T-cell (primary cell): ENCODE data around the gene OTUD7B. TPM values are rescaled to one million over a fixed set of nuclear protein-coding genes. Genes with fewer than 3 reads are reported as not detected.

Source experiments
- ATAC-seq, 4 experiments: fragments of 200-7000 bp in 3 of 4; fragments of 150-1000 bp in 1 of 4; cut with Tn5 transposase; replicated peaks in 1 of 4; 1 replicate in 3 of 4; 2 replicates in 1 of 4; pipeline ENCODE4 v1.10.0; 2021; ENCODE audit warnings: moderate library complexity in 3 of 4, mild to moderate bottlenecking in 2 of 4, moderate number of reproducible peaks in 1 of 4
- CTCF ChIA-PET, 2 donors: fragments of 300-600 bp; sonication (Branson Sonifier 250); formaldehyde crosslinking; loops; one replicate each; lab custom pipeline; 2022; ENCODE audit warnings: antibody characterized with exemption in 2 of 2; lab: Charles Lee
- POLR2A ChIA-PET, 2 donors: fragments of 300-600 bp; sonication (Branson Sonifier 250); formaldehyde crosslinking; loops; one replicate each; lab custom pipeline; 2022; ENCODE audit warnings: antibody characterized with exemption in 2 of 2; lab: Charles Lee
- DNase-seq, 35 experiments: peaks; one replicate each; pipeline versions ENCODE4 v3.0.0 to v3.0.0-alpha.2; 2013 to 2023
- H3K27ac ChIP-seq: one replicate; pipeline ENCODE4 v1.5.1; 2013; ENCODE audit warnings: low read length
- H3K27me3 ChIP-seq, 2 experiments: replicated peaks in 1 of 2; 1 replicate in 1 of 2; 2 replicates in 1 of 2; pipeline versions ENCODE4 v1.6.1 to v1.7.0; 2013; ENCODE audit warnings: low read length in 1 of 2, mixed read lengths in 1 of 2; ENCODE audit not compliant: control insufficient read depth in 2 of 2, insufficient read depth in 2 of 2; ENCODE audit errors: extremely low read depth in 1 of 2
- H3K36me3 ChIP-seq, 2 donors: 1 replicate in 1 of 2; 2 replicates in 1 of 2; pipeline versions ENCODE4 v1.6.1 to v1.7.0; 2013; ENCODE audit warnings: low read length in 1 of 2; ENCODE audit not compliant: control insufficient read depth in 2 of 2, insufficient read depth in 1 of 2; ENCODE audit errors: extremely low read depth in 1 of 2
- H3K4me1 ChIP-seq, 2 experiments: 1 replicate in 1 of 2; 2 replicates in 1 of 2; pipeline versions ENCODE4 v1.6.1 to v1.7.0; 2013; ENCODE audit warnings: low read length in 2 of 2, mixed read lengths in 1 of 2; ENCODE audit not compliant: insufficient read depth in 2 of 2, control insufficient read depth in 1 of 2; ENCODE audit errors: extremely low read depth in 1 of 2
- H3K4me3 ChIP-seq, 2 donors: 1 replicate in 1 of 2; 2 replicates in 1 of 2; pipeline versions ENCODE4 v1.5.1 to v1.7.0; 2013; ENCODE audit warnings: mild to moderate bottlenecking in 2 of 2, low read length in 1 of 2, moderate library complexity in 1 of 2; ENCODE audit not compliant: control insufficient read depth in 1 of 2; ENCODE audit errors: extremely low read depth in 1 of 2
- H3K9me3 ChIP-seq: 2 replicates; pipeline ENCODE4 v1.7.0; 2013
- H3K27ac Mint-ChIP-seq, 2 donors: one replicate each; pipeline ENCODE4 v1.8.0; 2020 to 2021; ENCODE audit warnings: mild to moderate bottlenecking in 2 of 2, mixed read lengths in 2 of 2
- H3K27me3 Mint-ChIP-seq, 2 donors: one replicate each; pipeline ENCODE4 v1.8.0; 2021 to 2022; ENCODE audit warnings: mixed read lengths in 2 of 2
- H3K36me3 Mint-ChIP-seq: one replicate; pipeline ENCODE4 v1.8.0; 2021; ENCODE audit warnings: mixed read lengths
- H3K4me1 Mint-ChIP-seq, 3 donors: one replicate each; pipeline ENCODE4 v1.8.0; 2020 to 2022; ENCODE audit warnings: mixed read lengths in 3 of 3, mild to moderate bottlenecking in 1 of 3
- H3K4me3 Mint-ChIP-seq, 3 donors: one replicate each; pipeline ENCODE4 v1.8.0; 2020 to 2022; ENCODE audit warnings: mild to moderate bottlenecking in 3 of 3, mixed read lengths in 3 of 3, moderate library complexity in 3 of 3
- H3K9me3 Mint-ChIP-seq, 3 donors: one replicate each; pipeline ENCODE4 v1.8.0; 2020 to 2022; ENCODE audit warnings: mixed read lengths in 3 of 3
- WGBS: methylation state at CpG from one replicate; pipeline ENCODE4 v1.1.5; 2013; ENCODE audit warnings: missing lambda C conversion rate; ENCODE audit not compliant: insufficient coverage; 5-methylcytosine and 5-hydroxymethylcytosine counted together
- total RNA-seq, 35 experiments: library from RNA in 6 of 35; stranded (reverse) in 6 of 35; fragments of 120-200 nt in 1 of 35; gene quantifications; one replicate each; pipeline versions ENCODE4 v1.2.1 to v1.2.4 and lab custom pipeline; 2013 to 2026

The OTUD7B gene
- total RNA-seq, 5 donors from 2014 or later (not counting 1 experiment from before 2014, with no cell fraction given), result 7.8 to 13.7 (median 10.2) TPM

- Mint-ChIP-seq H3K27me3 (no peaks in the 10 kb centered on the region), H3K27ac (no peak overlapping the region), H3K4me1 (peaks cover 0 to 9% (median 2%) of the 10 kb centered on the region in 3 donors), H3K4me3 (no peak overlapping the region), H3K36me3 (peaks cover 10% of the 10 kb centered on the region), H3K9me3 (no peaks in the 10 kb centered on the region)
- H3K9me3 ChIP-seq, result no peaks in the 10 kb centered on the region
- no peak for ATAC-seq
- no peaks in the 10 kb centered on the region for H3K4me1 ChIP-seq
- no peak for DNase-seq
- no peak overlapping the region for H3K27ac ChIP-seq
- no peaks in the 10 kb centered on the region for H3K27me3 ChIP-seq
- H3K36me3 ChIP-seq, result no peaks in the 10 kb centered on the region
- no peak overlapping the region for H3K4me3 ChIP-seq
- WGBS, result 95% methylated on average over 2 of the region's 4 CpGs
- CTCF ChIA-PET, result interaction anchor here in 1 of 2 donors (0.7 kb wide), 1 partner anchor 23 kb away, joined by 3 read pairs; no protein-coding TSS in a partner anchor
- POLR2A ChIA-PET, result interaction anchor here in 1 of 2 donors (0.6 to 0.7 kb wide), 4 partner anchors 30 to 1113 kb away, joined by 3 to 9 read pairs (median 3); no protein-coding TSS in a partner anchor
Measured at GRCh38 chr1:149986486-149987296, 23.8 kb downstream of the OTUD7B start.

GRCh38 chr1:149979972-149980540 lies 30.5 kb downstream of the OTUD7B start:
- Mint-ChIP-seq H3K27me3 (no peaks in the 10 kb centered on the region), H3K4me3 (no peak overlapping the region), H3K36me3 (peaks cover 9% of the 10 kb centered on the region), H3K27ac (no peak overlapping the region), H3K9me3 (no peaks in the 10 kb centered on the region), H3K4me1 (peaks cover 6 to 19% (median 14%) of the 10 kb centered on the region in 3 donors)
- no peaks in the 10 kb centered on the region for H3K9me3 ChIP-seq
- no peaks in the 10 kb centered on the region for H3K4me1 ChIP-seq
- POLR2A ChIA-PET, result no interaction called here
- CTCF ChIA-PET, result interaction anchor here in 1 of 2 donors (0.6 kb wide), 1 partner anchor 18 kb away, joined by 3 read pairs; no protein-coding TSS in a partner anchor
- whole genome bisulfite sequencing, result 100% methylated on average over 1 of the region's 3 CpGs
- no peak for ATAC-seq
- no peak overlapping the region for H3K4me3 ChIP-seq
- DNase-seq, result no peak
- peaks cover 0 to 8% of the 10 kb centered on the region in 2 donors for H3K36me3 ChIP-seq
- H3K27me3 ChIP-seq, result no peaks in the 10 kb centered on the region
- H3K27ac ChIP-seq, result no peak overlapping the region

GRCh38 chr1:149979245-149979971 lies 31.1 kb downstream of the OTUD7B start:
- Mint-ChIP-seq H3K36me3 (peaks cover 12% of the 10 kb centered on the region), H3K4me3 (no peak overlapping the region), H3K27ac (no peak overlapping the region), H3K9me3 (no peaks in the 10 kb centered on the region), H3K27me3 (no peaks in the 10 kb centered on the region), H3K4me1 (peaks cover 6 to 19% (median 14%) of the 10 kb centered on the region in 3 donors)
- Histone ChIP-seq H3K4me3 (no peak overlapping the region), H3K4me1 (no peaks in the 10 kb centered on the region), H3K9me3 (no peaks in the 10 kb centered on the region), H3K27ac (no peak overlapping the region), H3K36me3 (peaks cover 0 to 8% of the 10 kb centered on the region in 2 donors), H3K27me3 (no peaks in the 10 kb centered on the region)
- CTCF ChIA-PET, result no interaction called here
- WGBS, result 100% methylated on average over 1 of the region's 2 CpGs
- ATAC-seq (no peak), DNase-seq (no peak)
- POLR2A ChIA-PET, result no interaction called here

GRCh38 chr1:149978547-149979023 lies 31.9 kb downstream of the OTUD7B start:
- ChIA-PET POLR2A (no interaction called here), CTCF (interaction anchor here in 1 of 2 donors (0.6 kb wide), 2 partner anchors 49 to 90 kb away, joined by 3 read pairs; no protein-coding TSS in a partner anchor)
- H3K36me3 Mint-ChIP-seq, result peaks cover 16% of the 10 kb centered on the region
- peaks cover 0 to 9% of the 10 kb centered on the region in 2 donors for H3K36me3 ChIP-seq
- WGBS, result 83% methylated on average over 1 of the region's 1 CpG
- H3K27me3 Mint-ChIP-seq, result no peaks in the 10 kb centered on the region
- peaks cover 6 to 19% (median 14%) of the 10 kb centered on the region in 3 donors for H3K4me1 Mint-ChIP-seq
- no peak overlapping the region for H3K4me3 ChIP-seq
- H3K27ac Mint-ChIP-seq, result no peak overlapping the region
- no peaks in the 10 kb centered on the region for H3K9me3 Mint-ChIP-seq
- no peaks in the 10 kb centered on the region for H3K27me3 ChIP-seq
- ATAC-seq (no peak), DNase-seq (no peak)
- H3K27ac ChIP-seq, result no peak overlapping the region
- no peaks in the 10 kb centered on the region for H3K4me1 ChIP-seq
- H3K9me3 ChIP-seq, result no peaks in the 10 kb centered on the region
- no peak overlapping the region for H3K4me3 Mint-ChIP-seq

GRCh38 chr1:149977345-149977744 lies 33.2 kb downstream of the OTUD7B start:
- POLR2A ChIA-PET, result no interaction called here
- H3K27ac Mint-ChIP-seq, result no peak overlapping the region

GRCh38 chr1:149972547-149972946 lies 38.0 kb downstream of the OTUD7B start:
- WGBS, result 100% methylated on average over 2 of the region's 2 CpGs
- Histone ChIP-seq H3K9me3 (no peaks in the 10 kb centered on the region), H3K4me3 (no peak overlapping the region), H3K27ac (no peak overlapping the region), H3K36me3 (peaks cover 0 to 38% of the 10 kb centered on the region in 2 donors), H3K4me1 (no peaks in the 10 kb centered on the region), H3K27me3 (no peaks in the 10 kb centered on the region)
- no peaks in the 10 kb centered on the region for H3K4me1 Mint-ChIP-seq
- H3K36me3 Mint-ChIP-seq, result peaks cover 41% of the 10 kb centered on the region
- no peaks in the 10 kb centered on the region for H3K9me3 Mint-ChIP-seq
- H3K27me3 Mint-ChIP-seq, result no peaks in the 10 kb centered on the region
- ChIA-PET POLR2A (no interaction called here), CTCF (no interaction called here)
- ATAC-seq (no peak), DNase-seq (no peak)
- H3K4me3 Mint-ChIP-seq, result no peak overlapping the region
- H3K27ac Mint-ChIP-seq, result no peak overlapping the region

More at GRCh38 chr1:149977345-149977744, 33.2 kb downstream of the OTUD7B start:
- H3K27me3 Mint-ChIP-seq, result no peaks in the 10 kb centered on the region
- ATAC-seq (no peak), DNase-seq (no peak)
- CTCF ChIA-PET, result interaction anchor here in 1 of 2 donors (0.6 kb wide), 1 partner anchor 233 kb away, joined by 5 read pairs; no protein-coding TSS in a partner anchor
- H3K4me1 Mint-ChIP-seq, result peaks cover 6 to 17% (median 14%) of the 10 kb centered on the region in 3 donors
- Histone ChIP-seq H3K36me3 (peaks cover 0 to 14% of the 10 kb centered on the region in 2 donors), H3K27me3 (no peaks in the 10 kb centered on the region), H3K9me3 (no peaks in the 10 kb centered on the region), H3K27ac (no peak overlapping the region), H3K4me3 (no peak overlapping the region), H3K4me1 (no peaks in the 10 kb centered on the region)
- peaks cover 22% of the 10 kb centered on the region for H3K36me3 Mint-ChIP-seq
- WGBS, result 90% methylated on average over 2 of the region's 3 CpGs
- no peaks in the 10 kb centered on the region for H3K9me3 Mint-ChIP-seq
- no peak overlapping the region for H3K4me3 Mint-ChIP-seq
